A673 (cell line): Measurements from ENCODE around the gene SEMA5B. TPM values are rescaled to one million over a fixed set of nuclear protein-coding genes. Genes with fewer than 3 reads are reported as not detected.

Experiments
- BruUV-seq: library from RNA; stranded (reverse); fragments of 400-500 nt; replicated peaks from 2 replicates; lab custom pipeline; 2021; lab: Mats Ljungman, UMichigan
- CTCF ChIA-PET: fragments of 300-600 bp; sonication (Branson Sonifier 250); formaldehyde crosslinking; loops from one replicate; lab custom pipeline; 2022; ENCODE audit warnings: antibody characterized with exemption; lab: Charles Lee
- POLR2A ChIA-PET: fragments of 300-600 bp; sonication (Branson Sonifier 250); formaldehyde crosslinking; loops from one replicate; lab custom pipeline; 2022; ENCODE audit warnings: antibody characterized with exemption; ENCODE audit not compliant: low non-redundant PET; lab: Charles Lee
- DNase-seq: peaks from one replicate; pipeline ENCODE4 v3.0.0-alpha.2; 2015; ENCODE audit warnings: low spot score
- H3K27ac ChIP-seq: fragments of 200-600 bp; sonication (generic); 2 replicates; pipeline ENCODE4 v1.5.1; 2016; ENCODE audit warnings: mixed run types, low read depth, mild to moderate bottlenecking, mixed read lengths, antibody characterized with exemption, low read length; ENCODE audit not compliant: poor library complexity, severe bottlenecking
- H3K27me3 ChIP-seq: fragments of 200-600 bp; sonication (generic); replicated peaks from 2 replicates; pipeline ENCODE4 v1.6.1; 2017; ENCODE audit warnings: mixed run types, low read depth, mild to moderate bottlenecking, mixed read lengths, antibody characterized with exemption, low read length; ENCODE audit not compliant: insufficient read depth, poor library complexity
- H3K36me3 ChIP-seq: fragments of 200-600 bp; sonication (generic); 2 replicates; pipeline ENCODE4 v1.6.1; 2016; ENCODE audit warnings: mixed run types, mild to moderate bottlenecking, mixed read lengths, antibody characterized with exemption, low read length; ENCODE audit not compliant: insufficient read depth, poor library complexity, severe bottlenecking
- H3K4me1 ChIP-seq: fragments of 200-600 bp; sonication (generic); 2 replicates; pipeline ENCODE4 v1.6.1; 2017; ENCODE audit warnings: mixed run types, mild to moderate bottlenecking, mixed read lengths, antibody characterized with exemption, low read length; ENCODE audit not compliant: insufficient read depth, poor library complexity, severe bottlenecking
- H3K4me3 ChIP-seq: fragments of 200-600 bp; sonication (generic); 2 replicates; pipeline ENCODE4 v1.5.1; 2016; ENCODE audit warnings: low read depth, mixed run types, mild to moderate bottlenecking, mixed read lengths, low read length; ENCODE audit not compliant: poor library complexity, severe bottlenecking
- H3K9me3 ChIP-seq: fragments of 200-600 bp; sonication (generic); 2 replicates; pipeline ENCODE4 v1.6.1; 2016; ENCODE audit warnings: mixed run types, low read depth, mild to moderate bottlenecking, mixed read lengths, antibody characterized with exemption, low read length; ENCODE audit not compliant: poor library complexity, severe bottlenecking
- EZH2 ChIP-seq: fragments of 200-600 bp; sonication (generic); IDR thresholded peaks from 2 replicates; pipeline ENCODE4 v1.6.1; 2017; ENCODE audit warnings: borderline replicate concordance, low read depth, mild to moderate bottlenecking, mixed read lengths, antibody characterized with exemption, low read length; ENCODE audit not compliant: poor library complexity, severe bottlenecking
- intact Hi-C: fragments of 100-400 bp; cut with micrococcal nuclease; formaldehyde crosslinking; loops from one replicate; pipeline ENCODE4 v1.10.0; 2022; ENCODE audit not compliant: unreplicated experiment
- total RNA-seq: library from RNA; stranded (reverse); gene quantifications from 2 replicates; pipeline ENCODE4 v1.2.3, GENCODE V29; 2021
- TF ChIP-seq, protein P1 (sequence below): fragments of 300-800, 200-600 bp; sonication (generic); conservative IDR thresholded peaks from 2 replicates; pipeline ENCODE4 v1.5.1; 2017; ENCODE audit warnings: low read depth, mild to moderate bottlenecking, antibody characterized with exemption, low read length, moderate library complexity, mixed read lengths

SEMA5B gene
- total RNA-seq, 1 experiment from 2014 or later: 7.6 TPM

DNA sequence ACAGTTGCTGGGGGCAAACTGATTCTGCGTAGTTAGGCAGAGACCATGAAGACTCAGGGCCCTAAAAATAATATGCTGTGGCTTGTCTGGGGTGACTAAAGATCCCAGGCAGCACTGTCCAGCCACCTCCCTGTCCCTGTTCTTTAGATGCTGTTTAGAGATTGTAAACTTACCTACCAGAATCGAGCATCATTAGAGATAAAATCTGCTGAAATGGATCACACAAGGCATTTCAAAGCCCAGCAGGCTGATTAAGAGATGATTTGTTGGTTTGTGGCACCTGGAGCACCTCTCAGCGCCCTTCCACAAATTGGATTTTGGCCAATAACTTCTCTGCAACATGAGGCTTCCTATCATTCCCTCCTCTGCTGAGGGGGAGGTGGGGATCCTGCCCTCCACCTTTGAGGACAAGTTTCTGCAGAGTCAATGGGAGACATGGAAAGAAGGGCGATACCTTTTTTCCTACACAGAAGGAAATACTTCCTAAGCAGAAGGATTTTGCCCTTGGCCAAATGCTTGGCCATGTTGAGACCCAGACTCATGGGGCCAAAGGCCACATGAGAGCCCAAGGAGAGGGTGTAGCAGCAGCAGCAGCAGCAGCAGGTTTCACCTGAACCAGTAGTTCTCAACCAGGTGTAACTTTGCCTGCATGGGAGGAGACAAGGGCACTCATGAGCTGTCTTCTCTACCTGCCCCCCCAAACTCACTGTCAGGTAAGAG is 37.5 kb downstream of the SEMA5B start:
- CTCF ChIA-PET: no interaction called here

DNA sequence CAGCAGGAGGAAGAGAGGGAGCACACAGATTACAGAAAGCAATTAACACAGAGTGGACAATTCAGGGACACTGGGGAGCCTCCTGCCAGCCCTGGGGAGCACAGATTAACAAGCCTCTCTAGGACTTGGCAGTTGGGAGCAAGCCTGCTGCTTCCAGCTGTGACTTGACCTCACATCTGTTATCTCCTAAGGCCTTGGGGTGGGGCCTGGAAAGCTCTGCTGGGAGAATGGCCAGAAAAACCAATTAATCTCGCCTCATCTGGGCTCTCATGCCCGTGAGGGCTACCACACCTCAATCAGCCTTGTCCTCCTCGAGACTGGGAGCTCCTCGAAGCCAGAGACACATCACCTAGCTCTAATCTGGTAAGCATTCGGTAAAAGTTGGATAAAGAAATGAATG is 39.1 kb downstream of the SEMA5B start:
- intact Hi-C loops: no loop called here
- CTCF ChIA-PET: no interaction called here
- no peak overlapping the region for H3K4me3 ChIP-seq
- H3K36me3 ChIP-seq: no peaks in the 10 kb centered on the region
- POLR2A ChIA-PET: no interaction called here
- no peak for DNase-seq
- no TSS peak for BruUV-seq
- no peak overlapping the region for H3K27ac ChIP-seq
- no peaks in the 10 kb centered on the region for H3K4me1 ChIP-seq
- no peak for TF ChIP-seq EZH2
- TF ChIP-seq, protein P1, sequence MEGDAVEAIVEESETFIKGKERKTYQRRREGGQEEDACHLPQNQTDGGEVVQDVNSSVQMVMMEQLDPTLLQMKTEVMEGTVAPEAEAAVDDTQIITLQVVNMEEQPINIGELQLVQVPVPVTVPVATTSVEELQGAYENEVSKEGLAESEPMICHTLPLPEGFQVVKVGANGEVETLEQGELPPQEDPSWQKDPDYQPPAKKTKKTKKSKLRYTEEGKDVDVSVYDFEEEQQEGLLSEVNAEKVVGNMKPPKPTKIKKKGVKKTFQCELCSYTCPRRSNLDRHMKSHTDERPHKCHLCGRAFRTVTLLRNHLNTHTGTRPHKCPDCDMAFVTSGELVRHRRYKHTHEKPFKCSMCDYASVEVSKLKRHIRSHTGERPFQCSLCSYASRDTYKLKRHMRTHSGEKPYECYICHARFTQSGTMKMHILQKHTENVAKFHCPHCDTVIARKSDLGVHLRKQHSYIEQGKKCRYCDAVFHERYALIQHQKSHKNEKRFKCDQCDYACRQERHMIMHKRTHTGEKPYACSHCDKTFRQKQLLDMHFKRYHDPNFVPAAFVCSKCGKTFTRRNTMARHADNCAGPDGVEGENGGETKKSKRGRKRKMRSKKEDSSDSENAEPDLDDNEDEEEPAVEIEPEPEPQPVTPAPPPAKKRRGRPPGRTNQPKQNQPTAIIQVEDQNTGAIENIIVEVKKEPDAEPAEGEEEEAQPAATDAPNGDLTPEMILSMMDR: no peak
- no peaks in the 10 kb centered on the region for H3K9me3 ChIP-seq
- peaks cover 99% of the 10 kb centered on the region for H3K27me3 ChIP-seq

More for the DNA sequence above, 37.5 kb downstream of the SEMA5B start:
- H3K4me3 ChIP-seq: no peak overlapping the region
- H3K27ac ChIP-seq: no peak overlapping the region
- H3K4me1 ChIP-seq: no peaks in the 10 kb centered on the region
- no peaks in the 10 kb centered on the region for H3K9me3 ChIP-seq
- intact Hi-C loops: no loop called here
- no peaks in the 10 kb centered on the region for H3K36me3 ChIP-seq
- POLR2A ChIA-PET: interaction anchor here (0.6 kb wide), 1 partner anchor 122 kb away, joined by 14 read pairs; no protein-coding TSS in a partner anchor
- TF ChIP-seq EZH2: no peak
- TF ChIP-seq, protein P1: no peak
- H3K27me3 ChIP-seq: peaks cover 100% of the 10 kb centered on the region
- no TSS peak for BruUV-seq
- no peak for DNase-seq

DNA sequence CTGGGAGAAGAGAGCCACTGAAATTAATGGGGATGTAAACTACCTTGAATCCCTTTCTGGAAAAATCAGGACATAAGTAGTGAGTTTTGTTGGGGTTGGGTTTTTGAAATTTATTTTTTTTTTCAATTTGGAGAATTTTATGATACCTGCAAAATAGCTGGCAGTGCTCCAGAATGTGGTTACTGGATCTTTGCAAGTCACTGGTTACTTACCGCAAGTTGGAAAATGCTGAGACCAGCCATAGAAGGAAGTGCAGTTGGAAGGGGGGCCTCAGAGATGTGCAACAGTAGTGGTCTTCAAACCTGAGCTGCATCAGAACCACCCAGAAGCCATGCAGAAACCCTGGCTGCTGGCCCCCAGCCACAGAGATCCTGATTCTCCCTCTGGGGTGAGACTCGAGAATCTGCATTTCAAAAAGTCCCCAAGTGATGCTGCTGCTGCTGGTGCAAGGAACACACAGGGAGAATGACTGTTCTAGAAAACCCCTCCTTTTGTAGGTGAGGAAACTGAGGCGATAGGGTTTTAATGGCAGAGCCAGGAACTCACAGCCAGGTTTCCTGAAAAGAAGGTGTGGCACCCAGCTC is 39.7 kb downstream of the SEMA5B start:
- ChIA-PET CTCF (no interaction called here), POLR2A (no interaction called here)

More for the DNA sequence above, 39.7 kb downstream of the SEMA5B start:
- Histone ChIP-seq H3K9me3 (no peaks in the 10 kb centered on the region), H3K4me1 (peaks cover 5% of the 10 kb centered on the region), H3K36me3 (no peaks in the 10 kb centered on the region), H3K4me3 (no peak overlapping the region), H3K27me3 (peaks cover 92% of the 10 kb centered on the region), H3K27ac (no peak overlapping the region)
- no peak for DNase-seq
- intact Hi-C loops: no loop called here
- no TSS peak for BruUV-seq
- TF ChIP-seq EZH2: no peak
- TF ChIP-seq, protein P1: no peak
